HEK293T (cell line): ENCODE results near the gene DEFB124.
"Not testable (repeated sequence)": the region's sequence is repeated elsewhere in the genome, so short reads cannot be mapped to it uniquely, and the experiment has no call there.

ENCODE experiments used
- CTCF ChIA-PET: fragments of 350-600 bp; formaldehyde crosslinking; extraction: SDS; loops from one replicate; lab custom pipeline; 2021; ENCODE audit warnings: antibody characterized with exemption, inconsistent platforms; lab: Yijun Ruan, JAX
- POLR2A ChIA-PET: fragments of 350-600 bp; formaldehyde crosslinking; extraction: SDS; loops from one replicate; lab custom pipeline; 2020; ENCODE audit warnings: antibody characterized with exemption, inconsistent platforms; lab: Yijun Ruan, JAX
- DNase-seq: peaks from one replicate; pipeline ENCODE4 v3.0.0; 2012; ENCODE audit warnings: mixed read lengths; ENCODE audit errors: extremely low spot score
- ARNT ChIP-seq: fragments of 450-650 bp; IDR thresholded peaks from 2 replicates; pipeline ENCODE4 v1.6.1; 2017; ENCODE audit warnings: mild to moderate bottlenecking
- BHLHE40 ChIP-seq: fragments of 450-650 bp; IDR thresholded peaks from 2 replicates; pipeline ENCODE4 v1.6.1; 2016; ENCODE audit warnings: mild to moderate bottlenecking, moderate library complexity, borderline replicate concordance
- CTBP1 ChIP-seq: fragments of 450-650 bp; IDR thresholded peaks from 2 replicates; pipeline ENCODE4 v1.6.1; 2016; ENCODE audit warnings: borderline replicate concordance
- ELF4 ChIP-seq: fragments of 450-650 bp; IDR thresholded peaks from 2 replicates; pipeline ENCODE4 v1.6.1; 2017; ENCODE audit warnings: antibody characterized with exemption
- FOXA1 ChIP-seq: fragments of 450-650 bp; IDR thresholded peaks from 2 replicates; pipeline ENCODE4 v1.6.1; 2016; ENCODE audit warnings: mild to moderate bottlenecking
- FOXK2 ChIP-seq: fragments of 450-650 bp; IDR thresholded peaks from 2 replicates; pipeline ENCODE4 v1.6.1; 2016; ENCODE audit warnings: mild to moderate bottlenecking
- FOXM1 ChIP-seq: fragments of 450-650 bp; IDR thresholded peaks from 2 replicates; pipeline ENCODE4 v1.6.1; 2017; ENCODE audit warnings: mild to moderate bottlenecking, borderline replicate concordance
- HDGF ChIP-seq: fragments of 450-650 bp; IDR thresholded peaks from 2 replicates; pipeline ENCODE4 v1.6.1; 2017; ENCODE audit warnings: antibody characterized with exemption, borderline replicate concordance
- L3MBTL2 ChIP-seq: fragments of 450-650 bp; conservative IDR thresholded peaks from 2 replicates; pipeline ENCODE4 v1.6.1; 2016; ENCODE audit warnings: mild to moderate bottlenecking
- LEF1 ChIP-seq: fragments of 450-650 bp; IDR thresholded peaks from 2 replicates; pipeline ENCODE4 v1.6.1; 2017; ENCODE audit warnings: mild to moderate bottlenecking, borderline replicate concordance
- NFRKB ChIP-seq: fragments of 450-650 bp; IDR thresholded peaks from 2 replicates; pipeline ENCODE4 v1.6.1; 2016; ENCODE audit warnings: mild to moderate bottlenecking, moderate library complexity
- PKNOX1 ChIP-seq: fragments of 450-650 bp; IDR thresholded peaks from 2 replicates; pipeline ENCODE4 v1.6.1; 2016
- SP1 ChIP-seq: fragments of 450-650 bp; IDR thresholded peaks from 2 replicates; pipeline ENCODE4 v1.6.1; 2017
- SUZ12 ChIP-seq: fragments of 450-650 bp; IDR thresholded peaks from 2 replicates; pipeline ENCODE4 v1.6.1; 2016; ENCODE audit warnings: mild to moderate bottlenecking
- TARDBP ChIP-seq: fragments of 450-650 bp; IDR thresholded peaks from 2 replicates; pipeline ENCODE4 v1.6.1; 2016
- ZNF384 ChIP-seq: fragments of 450-650 bp; IDR thresholded peaks from 2 replicates; pipeline ENCODE4 v1.6.1; 2016

Gene DEFB124

DNA sequence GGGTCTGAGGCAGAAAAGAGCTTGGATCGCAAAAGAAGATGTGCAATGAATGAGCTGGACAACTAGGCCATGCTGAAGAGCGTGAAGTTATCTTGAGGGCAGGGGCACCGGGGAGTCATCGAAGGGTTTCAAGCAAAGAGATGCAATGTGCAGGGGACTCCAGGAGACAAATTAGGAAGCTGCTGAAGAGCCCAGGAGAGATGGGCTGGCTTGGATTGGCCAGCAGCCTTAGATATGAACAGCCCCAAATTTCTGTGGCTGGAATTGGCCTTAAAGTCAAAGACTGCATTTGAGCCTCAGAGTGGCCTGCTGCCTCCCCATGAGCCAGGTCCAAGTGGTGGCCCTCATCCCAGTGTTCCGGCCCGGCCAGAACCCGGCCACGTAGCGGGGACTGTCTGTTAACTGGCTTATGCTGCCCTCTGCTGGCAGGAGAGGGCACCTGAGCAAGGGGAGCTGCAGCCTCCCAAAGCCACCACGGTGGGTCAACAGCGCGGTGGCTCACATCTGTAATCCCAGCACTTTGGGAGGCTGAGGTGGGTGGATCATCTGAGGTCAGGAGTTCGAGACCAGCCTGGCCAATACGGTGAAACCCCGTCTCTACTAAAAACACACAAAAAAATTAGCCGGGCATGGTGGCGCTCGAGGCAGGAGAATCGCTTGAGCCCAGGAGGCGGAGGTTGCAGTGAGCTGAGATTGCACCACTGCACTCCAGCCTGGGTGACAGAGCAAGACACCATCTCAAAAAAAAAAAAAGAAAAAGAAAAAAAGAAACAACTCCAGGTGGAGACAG is 28.2 kb upstream of the DEFB124 start:
- CTCF ChIA-PET, result interaction anchor here (0.6 to 2.8 kb wide), 18 partner anchors 10 to 90 kb away, joined by 3 to 45 read pairs (median 4); partner anchors contain the start of gene DEFB123
- peak; percentile 34 for TF ChIP-seq ZNF384
- DNase-seq, result peak; percentile 90
- POLR2A ChIA-PET, result not testable (repeated sequence)

- no peak for TF ChIP-seq ARNT
- no peak for TF ChIP-seq HDGF
- TF ChIP-seq CTBP1, result no peak
- TF ChIP-seq SP1, result no peak
- TF ChIP-seq LEF1, result no peak
- TF ChIP-seq PKNOX1, result no peak
- TF ChIP-seq FOXM1, result no peak
- no peak for TF ChIP-seq FOXA1
- no peak for TF ChIP-seq BHLHE40
- TF ChIP-seq SUZ12, result no peak
- no peak for TF ChIP-seq FOXK2
- no peak for TF ChIP-seq ELF4
- no peak for TF ChIP-seq NFRKB
- TF ChIP-seq TARDBP, result no peak
- no peak for TF ChIP-seq L3MBTL2
- TF ChIP-seq ZNF384, result no peak
- ChIA-PET CTCF (interaction anchor here (0.9 kb wide), 1 partner anchor 14 kb away, joined by 4 read pairs; no protein-coding TSS in a partner anchor), POLR2A (interaction anchor here (0.6 kb wide), 1 partner anchor 43 kb away, joined by 3 read pairs; no protein-coding TSS in a partner anchor)
- DNase-seq, result no peak
Observed at GRCh38 chr20:31500527-31500926, 25.6 kb upstream of the DEFB124 start.

DNA sequence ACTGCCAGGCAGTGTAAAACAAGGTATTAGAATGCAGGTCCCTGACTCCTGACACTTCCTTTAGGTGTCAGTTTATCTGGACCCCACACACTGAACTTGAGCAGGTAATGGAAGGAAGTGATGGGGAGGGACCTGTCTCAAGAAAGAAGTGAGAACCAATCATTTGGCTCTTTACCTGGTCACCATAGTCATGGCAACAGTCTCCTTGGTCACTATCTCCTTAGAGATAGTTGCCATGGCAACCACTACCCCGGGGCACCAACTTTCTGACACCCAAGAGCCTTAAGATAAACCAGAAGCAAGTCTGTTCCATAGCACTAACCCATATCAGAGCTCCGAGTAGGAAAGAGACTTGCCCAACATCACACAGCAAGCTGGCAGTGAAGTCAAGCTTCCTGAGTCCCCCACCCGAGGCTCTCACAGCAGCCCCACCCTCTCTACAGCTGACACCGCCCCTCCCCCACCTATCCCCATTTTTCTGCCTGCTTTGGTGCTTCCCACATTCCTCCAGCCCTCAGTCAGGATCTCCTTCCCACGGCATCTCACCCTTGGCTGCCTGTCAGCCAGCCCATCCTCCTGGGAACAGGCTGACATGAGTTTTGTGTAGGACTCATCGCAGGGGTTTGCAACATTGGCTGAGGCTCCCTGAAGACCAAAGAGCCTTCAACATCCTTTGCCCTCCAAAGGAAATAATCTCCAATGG is 23.1 kb upstream of the DEFB124 start:
- CTCF ChIA-PET, result no interaction called here
- DNase-seq, result no peak
- TF ChIP-seq ARNT, result no peak
- no peak for TF ChIP-seq FOXK2
- TF ChIP-seq SP1, result no peak
- TF ChIP-seq HDGF, result no peak
- TF ChIP-seq ELF4, result no peak
- TF ChIP-seq FOXA1, result no peak
- no peak for TF ChIP-seq TARDBP
- TF ChIP-seq PKNOX1, result no peak
- no peak for TF ChIP-seq L3MBTL2
- TF ChIP-seq CTBP1, result no peak
- TF ChIP-seq LEF1, result no peak
- TF ChIP-seq SUZ12, result no peak
- POLR2A ChIA-PET, result no interaction called here

DNA sequence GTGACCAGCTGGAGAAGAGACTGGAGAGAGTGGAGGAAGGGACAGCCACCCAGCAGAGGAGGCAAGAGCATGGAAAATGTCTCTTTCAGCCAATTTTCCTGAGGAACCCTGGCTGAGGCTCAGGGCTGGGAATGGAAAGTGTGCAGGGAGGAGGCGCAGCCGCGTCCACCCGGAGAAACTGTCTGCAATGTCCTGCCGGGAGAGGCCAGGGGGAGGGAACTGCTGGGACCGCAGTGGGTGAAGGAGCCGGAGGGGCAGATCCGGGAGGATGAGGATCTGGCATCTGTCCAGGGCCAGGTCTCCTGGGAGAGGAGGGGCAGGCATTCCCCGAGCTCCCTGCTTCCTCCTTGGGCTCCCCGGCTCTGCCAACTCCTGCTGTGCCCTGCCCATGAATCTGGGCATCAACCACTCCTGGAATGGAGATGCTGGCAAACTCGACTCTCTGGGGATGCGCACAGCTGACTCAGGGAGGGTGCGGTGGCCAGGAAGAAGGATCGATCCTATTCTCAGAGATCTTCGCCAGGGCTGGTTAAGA is 21.9 kb upstream of the DEFB124 start:
- no peak for TF ChIP-seq L3MBTL2
- TF ChIP-seq FOXK2, result no peak
- no peak for TF ChIP-seq PKNOX1
- no peak for TF ChIP-seq FOXM1
- no peak for TF ChIP-seq ARNT
- TF ChIP-seq SP1, result no peak
- no peak for TF ChIP-seq CTBP1
- TF ChIP-seq ZNF384, result no peak
- TF ChIP-seq TARDBP, result no peak
- no peak for DNase-seq
- ChIA-PET POLR2A (no interaction called here), CTCF (interaction anchor here (1.2 kb wide), 1 partner anchor 36 kb away, joined by 3 read pairs; no protein-coding TSS in a partner anchor)

DNA sequence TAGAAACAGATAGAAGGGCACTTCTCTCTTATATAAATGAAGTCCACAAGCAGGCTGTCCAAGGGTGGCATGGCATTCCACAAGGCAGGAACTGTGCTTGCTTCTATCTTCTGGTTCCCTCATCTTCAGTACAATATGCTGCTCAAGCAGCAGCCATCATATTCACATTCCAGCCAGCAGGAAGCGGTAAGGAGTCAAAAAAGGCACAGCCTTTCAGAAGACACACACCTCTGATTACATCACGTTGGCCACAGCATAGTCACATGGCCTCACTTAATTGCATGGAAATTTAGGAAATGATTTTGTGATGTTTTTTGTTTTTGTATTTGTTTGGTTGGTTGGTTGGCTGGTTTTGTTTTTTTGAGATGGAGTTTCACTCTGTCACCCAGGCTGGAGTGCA is 19.2 kb upstream of the DEFB124 start:
- ChIA-PET CTCF (interaction anchor here (1.2 kb wide), 1 partner anchor 33 kb away, joined by 4 read pairs; no protein-coding TSS in a partner anchor), POLR2A (no interaction called here)
- DNase-seq, result peak; percentile 62
- TF ChIP-seq ELF4 (no peak), LEF1 (no peak), L3MBTL2 (no peak), SUZ12 (no peak), FOXM1 (no peak)

GRCh38 chr20:31490752-31491151 is 15.8 kb upstream of the DEFB124 start:
- ChIA-PET POLR2A (no interaction called here), CTCF (interaction anchor here (0.7 to 2.9 kb wide), 2 partner anchors 12 to 18 kb away, joined by 4 to 15 read pairs; no protein-coding TSS in a partner anchor)
- TF ChIP-seq ELF4 (no peak), L3MBTL2 (no peak), FOXM1 (no peak), PKNOX1 (no peak), HDGF (no peak), SUZ12 (no peak), TARDBP (no peak), CTBP1 (no peak), ZNF384 (no peak)
- DNase-seq, result no peak
